GM21529 (cell line): ENCODE results near the gene JAZF1.
"Not testable (repeated sequence)": the region's sequence is repeated elsewhere in the genome, so short reads cannot be mapped to it uniquely, and the experiment has no call there.

Experiments
- ATAC-seq: cut with Tn5 transposase; IDR thresholded peaks from one replicate; pipeline ENCODE4 v1.9.1; 2021; ENCODE audit not compliant: unreplicated experiment

The JAZF1 gene

GRCh38 chr7:27890205-27890849, 290.3 kb downstream of the JAZF1 start:
- ATAC-seq: peak; percentile 100

- no peak for ATAC-seq
Measured at GRCh38 chr7:27889800-27890199, 290.8 kb downstream of the JAZF1 start.

- no peak for ATAC-seq
Measured at GRCh38 chr7:27888736-27889135, 291.9 kb downstream of the JAZF1 start.

GRCh38 chr7:27886710-27887109, 293.9 kb downstream of the JAZF1 start:
- ATAC-seq: not testable (repeated sequence)

GRCh38 chr7:27885652-27886051, 294.9 kb downstream of the JAZF1 start:
- no peak for ATAC-seq

- ATAC-seq: no peak
Measured at GRCh38 chr7:27883696-27884095, 296.9 kb downstream of the JAZF1 start.

GRCh38 chr7:27876756-27877155, 303.8 kb downstream of the JAZF1 start:
- ATAC-seq: no peak

- no peak for ATAC-seq
Measured at GRCh38 chr7:27875832-27876231, 304.8 kb downstream of the JAZF1 start.

- ATAC-seq: no peak
Measured at GRCh38 chr7:27875061-27875460, 305.5 kb downstream of the JAZF1 start.

GRCh38 chr7:27873981-27874957, 306.3 kb downstream of the JAZF1 start:
- ATAC-seq: no peak

GRCh38 chr7:27872356-27873275, 308.0 kb downstream of the JAZF1 start:
- no peak for ATAC-seq

GRCh38 chr7:27871866-27872265, 308.7 kb downstream of the JAZF1 start:
- no peak for ATAC-seq

GRCh38 chr7:27871086-27871485, 309.5 kb downstream of the JAZF1 start:
- ATAC-seq: no peak

- ATAC-seq: no peak
Measured at GRCh38 chr7:27870595-27870994, 310.0 kb downstream of the JAZF1 start.

GRCh38 chr7:27869056-27869455, 311.5 kb downstream of the JAZF1 start:
- no peak for ATAC-seq

- no peak for ATAC-seq
Measured at GRCh38 chr7:27868131-27868550, 312.5 kb downstream of the JAZF1 start.

GRCh38 chr7:27866828-27867672, 313.5 kb downstream of the JAZF1 start:
- ATAC-seq: no peak

GRCh38 chr7:27866256-27866655, 314.3 kb downstream of the JAZF1 start:
- no peak for ATAC-seq

GRCh38 chr7:27863880-27864279, 316.7 kb downstream of the JAZF1 start:
- no peak for ATAC-seq

- ATAC-seq: no peak
Measured at GRCh38 chr7:27861747-27862146, 318.8 kb downstream of the JAZF1 start.
